HEK293 (cell line): ENCODE data around the gene ZNF32.

Experiments
- CTCF ChIA-PET: fragments of 350-600 bp; formaldehyde crosslinking; extraction: SDS; loops from one replicate; lab custom pipeline; 2021; ENCODE audit warnings: antibody characterized with exemption; lab: Yijun Ruan, JAX
- POLR2A ChIA-PET: fragments of 300-600 bp; formaldehyde crosslinking; extraction: SDS; loops from one replicate; lab custom pipeline; 2020; ENCODE audit warnings: antibody characterized with exemption, inconsistent platforms; lab: Yijun Ruan, JAX
- H3K27ac ChIP-seq: fragments of 200-500 bp; sonication (Bioruptor generic); 2 replicates; pipeline ENCODE4 v1.5.1; 2014; ENCODE audit warnings: low read depth, low read length, control low read depth, inconsistent platforms; ENCODE audit errors: extremely low read depth
- H3K36me3 ChIP-seq, 2 experiments: fragments of 200-500 bp in 1 of 2; sonication (Bioruptor generic) in 1 of 2; 1 replicate in 1 of 2; 2 replicates in 1 of 2; pipeline ENCODE4 v1.5.1; 2014 to 2017; ENCODE audit warnings: inconsistent platforms in 2 of 2, low read length in 2 of 2; ENCODE audit not compliant: control insufficient read depth in 2 of 2, insufficient read depth in 1 of 2
- H3K4me1 ChIP-seq: fragments of 200-500 bp; sonication (Bioruptor generic); 2 replicates; pipeline ENCODE4 v1.5.1; 2014; ENCODE audit warnings: mild to moderate bottlenecking, low read length, inconsistent platforms; ENCODE audit not compliant: control insufficient read depth, insufficient read depth
- H3K4me3 ChIP-seq: 2 replicates; pipeline ENCODE4 v1.5.1; 2011; ENCODE audit warnings: low read depth, mild to moderate bottlenecking, control low read depth, low read length, moderate library complexity
- H3K9me3 ChIP-seq: fragments of 200-500 bp; sonication (Bioruptor generic); 2 replicates; pipeline ENCODE4 v1.5.1; 2014; ENCODE audit warnings: low read depth, low read length, inconsistent platforms; ENCODE audit not compliant: control insufficient read depth, insufficient read depth
- HOXD13 ChIP-seq: sonication (generic); formaldehyde crosslinking; IDR thresholded peaks from 2 replicates; pipeline ENCODE4 v1.8.0; 2022; ENCODE audit warnings: missing genetic modification reagents, borderline replicate concordance
- SALL2 ChIP-seq: fragments of 450-650 bp; formaldehyde crosslinking; IDR thresholded peaks from 2 replicates; pipeline ENCODE4 v1.5.0; 2017; ENCODE audit warnings: missing biosample characterization, mild to moderate bottlenecking, missing genetic modification characterization, borderline replicate concordance
- SCRT1 ChIP-seq: fragments of 450-650 bp; formaldehyde crosslinking; IDR thresholded peaks from 2 replicates; pipeline ENCODE4 v1.5.1; 2016; ENCODE audit warnings: missing biosample characterization, missing genetic modification characterization, borderline replicate concordance
- ZEB2 ChIP-seq: fragments of 450-650 bp; formaldehyde crosslinking; IDR thresholded peaks from 2 replicates; pipeline ENCODE4 v1.5.1; 2016; ENCODE audit warnings: missing biosample characterization, missing genetic modification characterization
- ZNF2 ChIP-seq: fragments of 450-650 bp; formaldehyde crosslinking; IDR thresholded peaks from 2 replicates; pipeline ENCODE4 v1.5.1; 2016; ENCODE audit warnings: missing biosample characterization, missing genetic modification characterization
- ZNF223 ChIP-seq: fragments of 450-650 bp; formaldehyde crosslinking; IDR thresholded peaks from 2 replicates; pipeline ENCODE4 v1.5.1; 2016; ENCODE audit warnings: missing biosample characterization, missing genetic modification characterization
- ZNF302 ChIP-seq: fragments of 450-650 bp; formaldehyde crosslinking; IDR thresholded peaks from 2 replicates; pipeline ENCODE4 v1.5.1; 2016; ENCODE audit warnings: missing biosample characterization, missing genetic modification characterization, low read depth
- ZNF394 ChIP-seq: fragments of 450-650 bp; formaldehyde crosslinking; IDR thresholded peaks from 2 replicates; pipeline ENCODE4 v1.5.1; 2016; ENCODE audit warnings: missing biosample characterization, missing genetic modification characterization, mild to moderate bottlenecking, moderate library complexity, borderline replicate concordance
- ZNF488 ChIP-seq: fragments of 450-650 bp; formaldehyde crosslinking; IDR thresholded peaks from 2 replicates; pipeline ENCODE4 v1.5.1; 2016; ENCODE audit warnings: missing biosample characterization, missing genetic modification characterization
- ZNF518A ChIP-seq: fragments of 450-650 bp; formaldehyde crosslinking; conservative IDR thresholded peaks from 2 replicates; pipeline ENCODE4 v1.5.1; 2016; ENCODE audit warnings: low read depth, missing biosample characterization, missing genetic modification characterization
- ZNF529 ChIP-seq: fragments of 450-650 bp; formaldehyde crosslinking; IDR thresholded peaks from 2 replicates; pipeline ENCODE4 v1.5.1; 2017; ENCODE audit warnings: missing genetic modification characterization, missing biosample characterization; ENCODE audit not compliant: insufficient replicate concordance
- ZNF701 ChIP-seq: fragments of 450-650 bp; formaldehyde crosslinking; IDR thresholded peaks from 2 replicates; pipeline ENCODE4 v1.5.1; 2016; ENCODE audit warnings: missing biosample characterization, missing genetic modification characterization
- TF ChIP-seq, protein P1 (sequence below): fragments of 450-650 bp; formaldehyde crosslinking; IDR thresholded peaks from 2 replicates; pipeline ENCODE4; 2016; ENCODE audit warnings: missing biosample characterization, missing genetic modification characterization
- TF ChIP-seq, protein P2 (sequence below): fragments of 450-650 bp; formaldehyde crosslinking; IDR thresholded peaks from 2 replicates; pipeline ENCODE4 v1.5.1; 2016; ENCODE audit warnings: missing biosample characterization, missing genetic modification characterization
- TF ChIP-seq, protein P3 (sequence below): fragments of 450-650 bp; formaldehyde crosslinking; IDR thresholded peaks from 2 replicates; pipeline ENCODE4 v1.5.1; 2017; ENCODE audit warnings: missing biosample characterization, missing genetic modification characterization
- TF ChIP-seq, protein P4 (sequence below): fragments of 450-650 bp; IDR thresholded peaks from 2 replicates; pipeline ENCODE4 v1.5.1; 2018; ENCODE audit warnings: missing biosample characterization, missing genetic modification characterization
- TF ChIP-seq, protein P5 (sequence below): fragments of 450-650 bp; formaldehyde crosslinking; conservative IDR thresholded peaks from 2 replicates; pipeline ENCODE4 v1.5.1; 2016; ENCODE audit warnings: low read depth, missing biosample characterization, missing genetic modification characterization

ZNF32 gene

GRCh38 chr10:43679509-43679908 lies 30.8 kb upstream of the ZNF32 start:
- no peak overlapping the region for H3K4me3 ChIP-seq
- CTCF ChIA-PET: no interaction called here
- TF ChIP-seq ZNF529 (no peak), ZEB2 (no peak), ZNF223 (tag by site-specific recombination) (no peak), ZNF488 (tag by site-specific recombination) (no peak), SALL2 (tag by site-specific recombination) (no peak)
- TF ChIP-seq, protein P1, sequence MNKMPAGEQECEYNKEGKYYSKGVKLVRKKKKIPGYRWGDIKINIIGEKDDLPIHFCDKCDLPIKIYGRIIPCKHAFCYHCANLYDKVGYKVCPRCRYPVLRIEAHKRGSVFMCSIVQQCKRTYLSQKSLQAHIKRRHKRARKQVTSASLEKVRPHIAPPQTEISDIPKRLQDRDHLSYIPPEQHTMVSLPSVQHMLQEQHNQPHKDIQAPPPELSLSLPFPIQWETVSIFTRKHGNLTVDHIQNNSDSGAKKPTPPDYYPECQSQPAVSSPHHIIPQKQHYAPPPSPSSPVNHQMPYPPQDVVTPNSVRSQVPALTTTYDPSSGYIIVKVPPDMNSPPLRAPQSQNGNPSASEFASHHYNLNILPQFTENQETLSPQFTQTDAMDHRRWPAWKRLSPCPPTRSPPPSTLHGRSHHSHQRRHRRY (tag by site-specific recombination): no peak
- TF ChIP-seq, protein P2, sequence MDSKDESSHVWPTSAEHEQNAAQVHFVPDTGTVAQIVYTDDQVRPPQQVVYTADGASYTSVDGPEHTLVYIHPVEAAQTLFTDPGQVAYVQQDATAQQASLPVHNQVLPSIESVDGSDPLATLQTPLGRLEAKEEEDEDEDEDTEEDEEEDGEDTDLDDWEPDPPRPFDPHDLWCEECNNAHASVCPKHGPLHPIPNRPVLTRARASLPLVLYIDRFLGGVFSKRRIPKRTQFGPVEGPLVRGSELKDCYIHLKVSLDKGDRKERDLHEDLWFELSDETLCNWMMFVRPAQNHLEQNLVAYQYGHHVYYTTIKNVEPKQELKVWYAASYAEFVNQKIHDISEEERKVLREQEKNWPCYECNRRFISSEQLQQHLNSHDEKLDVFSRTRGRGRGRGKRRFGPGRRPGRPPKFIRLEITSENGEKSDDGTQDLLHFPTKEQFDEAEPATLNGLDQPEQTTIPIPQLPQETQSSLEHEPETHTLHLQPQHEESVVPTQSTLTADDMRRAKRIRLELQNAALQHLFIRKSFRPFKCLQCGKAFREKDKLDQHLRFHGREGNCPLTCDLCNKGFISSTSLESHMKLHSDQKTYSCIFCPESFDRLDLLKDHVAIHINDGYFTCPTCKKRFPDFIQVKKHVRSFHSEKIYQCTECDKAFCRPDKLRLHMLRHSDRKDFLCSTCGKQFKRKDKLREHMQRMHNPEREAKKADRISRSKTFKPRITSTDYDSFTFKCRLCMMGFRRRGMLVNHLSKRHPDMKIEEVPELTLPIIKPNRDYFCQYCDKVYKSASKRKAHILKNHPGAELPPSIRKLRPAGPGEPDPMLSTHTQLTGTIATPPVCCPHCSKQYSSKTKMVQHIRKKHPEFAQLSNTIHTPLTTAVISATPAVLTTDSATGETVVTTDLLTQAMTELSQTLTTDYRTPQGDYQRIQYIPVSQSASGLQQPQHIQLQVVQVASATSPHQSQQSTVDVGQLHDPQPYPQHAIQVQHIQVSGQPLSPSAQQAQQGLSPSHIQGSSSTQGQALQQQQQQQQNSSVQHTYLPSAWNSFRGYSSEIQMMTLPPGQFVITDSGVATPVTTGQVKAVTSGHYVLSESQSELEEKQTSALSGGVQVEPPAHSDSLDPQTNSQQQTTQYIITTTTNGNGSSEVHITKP: peak; percentile 40; the same call in 1 of the 2 replicates
- no peak overlapping the region for H3K27ac ChIP-seq
- H3K36me3 ChIP-seq: no peaks in the 10 kb centered on the region
- no peaks in the 10 kb centered on the region for H3K9me3 ChIP-seq
- POLR2A ChIA-PET: no interaction called here
- H3K4me1 ChIP-seq: no peaks in the 10 kb centered on the region

DNA sequence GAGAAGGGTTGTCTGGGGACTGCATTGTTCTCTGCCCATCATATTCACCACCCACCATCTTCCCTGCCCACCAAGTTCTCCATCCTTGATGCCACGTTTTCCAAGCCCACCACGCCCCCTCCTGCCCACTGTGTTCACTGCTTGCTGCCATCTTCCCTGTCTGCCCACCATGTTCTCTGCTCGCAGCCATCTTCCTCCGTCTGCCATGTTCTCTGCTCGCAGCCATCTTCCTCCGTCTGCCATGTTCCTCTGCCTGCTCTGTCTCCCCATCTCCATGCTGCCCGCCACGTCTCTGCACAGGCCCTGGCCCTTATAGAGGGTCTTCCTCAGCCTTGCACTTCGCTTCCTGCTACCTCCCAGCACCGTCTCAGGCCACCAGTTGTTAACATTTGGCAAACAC lies 30.0 kb upstream of the ZNF32 start:
- Histone ChIP-seq H3K4me1 (no peaks in the 10 kb centered on the region), H3K27ac (no peak overlapping the region), H3K4me3 (no peak overlapping the region), H3K36me3 (no peaks in the 10 kb centered on the region), H3K9me3 (no peaks in the 10 kb centered on the region)
- ChIA-PET POLR2A (no interaction called here), CTCF (no interaction called here)
- no peak for TF ChIP-seq SCRT1
- TF ChIP-seq HOXD13: no peak
- TF ChIP-seq, protein P3, sequence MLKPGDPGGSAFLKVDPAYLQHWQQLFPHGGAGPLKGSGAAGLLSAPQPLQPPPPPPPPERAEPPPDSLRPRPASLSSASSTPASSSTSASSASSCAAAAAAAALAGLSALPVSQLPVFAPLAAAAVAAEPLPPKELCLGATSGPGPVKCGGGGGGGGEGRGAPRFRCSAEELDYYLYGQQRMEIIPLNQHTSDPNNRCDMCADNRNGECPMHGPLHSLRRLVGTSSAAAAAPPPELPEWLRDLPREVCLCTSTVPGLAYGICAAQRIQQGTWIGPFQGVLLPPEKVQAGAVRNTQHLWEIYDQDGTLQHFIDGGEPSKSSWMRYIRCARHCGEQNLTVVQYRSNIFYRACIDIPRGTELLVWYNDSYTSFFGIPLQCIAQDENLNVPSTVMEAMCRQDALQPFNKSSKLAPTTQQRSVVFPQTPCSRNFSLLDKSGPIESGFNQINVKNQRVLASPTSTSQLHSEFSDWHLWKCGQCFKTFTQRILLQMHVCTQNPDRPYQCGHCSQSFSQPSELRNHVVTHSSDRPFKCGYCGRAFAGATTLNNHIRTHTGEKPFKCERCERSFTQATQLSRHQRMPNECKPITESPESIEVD (tag by site-specific recombination): no peak
- no peak for TF ChIP-seq ZNF2 (tag by site-specific recombination)
- TF ChIP-seq ZNF302 (tag by site-specific recombination): no peak
- TF ChIP-seq, protein P4, sequence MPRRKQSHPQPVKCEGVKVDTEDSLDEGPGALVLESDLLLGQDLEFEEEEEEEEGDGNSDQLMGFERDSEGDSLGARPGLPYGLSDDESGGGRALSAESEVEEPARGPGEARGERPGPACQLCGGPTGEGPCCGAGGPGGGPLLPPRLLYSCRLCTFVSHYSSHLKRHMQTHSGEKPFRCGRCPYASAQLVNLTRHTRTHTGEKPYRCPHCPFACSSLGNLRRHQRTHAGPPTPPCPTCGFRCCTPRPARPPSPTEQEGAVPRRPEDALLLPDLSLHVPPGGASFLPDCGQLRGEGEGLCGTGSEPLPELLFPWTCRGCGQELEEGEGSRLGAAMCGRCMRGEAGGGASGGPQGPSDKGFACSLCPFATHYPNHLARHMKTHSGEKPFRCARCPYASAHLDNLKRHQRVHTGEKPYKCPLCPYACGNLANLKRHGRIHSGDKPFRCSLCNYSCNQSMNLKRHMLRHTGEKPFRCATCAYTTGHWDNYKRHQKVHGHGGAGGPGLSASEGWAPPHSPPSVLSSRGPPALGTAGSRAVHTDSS (tag by site-specific recombination): no peak
- no peak for TF ChIP-seq ZNF701
- TF ChIP-seq ZNF518A: no peak
- TF ChIP-seq, protein P5, sequence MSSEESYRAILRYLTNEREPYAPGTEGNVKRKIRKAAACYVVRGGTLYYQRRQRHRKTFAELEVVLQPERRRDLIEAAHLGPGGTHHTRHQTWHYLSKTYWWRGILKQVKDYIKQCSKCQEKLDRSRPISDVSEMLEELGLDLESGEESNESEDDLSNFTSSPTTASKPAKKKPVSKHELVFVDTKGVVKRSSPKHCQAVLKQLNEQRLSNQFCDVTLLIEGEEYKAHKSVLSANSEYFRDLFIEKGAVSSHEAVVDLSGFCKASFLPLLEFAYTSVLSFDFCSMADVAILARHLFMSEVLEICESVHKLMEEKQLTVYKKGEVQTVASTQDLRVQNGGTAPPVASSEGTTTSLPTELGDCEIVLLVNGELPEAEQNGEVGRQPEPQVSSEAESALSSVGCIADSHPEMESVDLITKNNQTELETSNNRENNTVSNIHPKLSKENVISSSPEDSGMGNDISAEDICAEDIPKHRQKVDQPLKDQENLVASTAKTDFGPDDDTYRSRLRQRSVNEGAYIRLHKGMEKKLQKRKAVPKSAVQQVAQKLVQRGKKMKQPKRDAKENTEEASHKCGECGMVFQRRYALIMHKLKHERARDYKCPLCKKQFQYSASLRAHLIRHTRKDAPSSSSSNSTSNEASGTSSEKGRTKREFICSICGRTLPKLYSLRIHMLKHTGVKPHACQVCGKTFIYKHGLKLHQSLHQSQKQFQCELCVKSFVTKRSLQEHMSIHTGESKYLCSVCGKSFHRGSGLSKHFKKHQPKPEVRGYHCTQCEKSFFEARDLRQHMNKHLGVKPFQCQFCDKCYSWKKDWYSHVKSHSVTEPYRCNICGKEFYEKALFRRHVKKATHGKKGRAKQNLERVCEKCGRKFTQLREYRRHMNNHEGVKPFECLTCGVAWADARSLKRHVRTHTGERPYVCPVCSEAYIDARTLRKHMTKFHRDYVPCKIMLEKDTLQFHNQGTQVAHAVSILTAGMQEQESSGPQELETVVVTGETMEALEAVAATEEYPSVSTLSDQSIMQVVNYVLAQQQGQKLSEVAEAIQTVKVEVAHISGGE (tag by site-specific recombination): no peak
- no peak for TF ChIP-seq ZNF394 (tag by site-specific recombination)
